Mesenchymal stem cell (in vitro differentiated cells and primary cell): ENCODE data around the gene CCDC200.
A peak's percentile ranks its signal among the peaks of the same experiment; 100 is the strongest.
"Not testable (repeated sequence)": the region's sequence is repeated elsewhere in the genome, so short reads cannot be mapped to it uniquely, and the experiment has no call there.

ENCODE experiments used
- DNase-seq: peaks from one replicate; pipeline ENCODE4 v3.0.0-alpha.2; 2013
- H2AFZ ChIP-seq: one replicate; pipeline ENCODE4 v1.6.1; 2013; ENCODE audit warnings: low read depth, mild to moderate bottlenecking, control low read depth, inconsistent platforms, low read length, moderate library complexity
- H2AK5ac ChIP-seq: 2 replicates; pipeline ENCODE4 v1.6.1; 2013; ENCODE audit warnings: low read length, moderate library complexity, mild to moderate bottlenecking, inconsistent platforms; ENCODE audit not compliant: severe bottlenecking
- H2BK120ac ChIP-seq: one replicate; pipeline ENCODE4 v1.6.1; 2013; ENCODE audit warnings: low read depth, mild to moderate bottlenecking, inconsistent platforms, low read length, moderate library complexity
- H2BK12ac ChIP-seq, 2 experiments: one replicate each; pipeline ENCODE4 v1.6.1; 2013; ENCODE audit warnings: inconsistent platforms in 2 of 2, low read length in 2 of 2, mild to moderate bottlenecking in 2 of 2, moderate library complexity in 2 of 2, control low read depth in 1 of 2
- H2BK15ac ChIP-seq: one replicate; pipeline ENCODE4 v1.6.1; 2013; ENCODE audit warnings: mild to moderate bottlenecking, low read depth, inconsistent platforms; ENCODE audit not compliant: poor library complexity, severe bottlenecking
- H2BK5ac ChIP-seq: 2 replicates; pipeline ENCODE4 v1.6.1; 2013; ENCODE audit warnings: low read depth, mild to moderate bottlenecking, low read length, control low read depth, inconsistent platforms; ENCODE audit not compliant: poor library complexity, severe bottlenecking
- H3K14ac ChIP-seq, 2 experiments: one replicate each; pipeline ENCODE4 v1.6.1; 2013; ENCODE audit warnings: inconsistent platforms in 2 of 2, low read length in 2 of 2, control low read depth in 1 of 2, mild to moderate bottlenecking in 1 of 2, moderate library complexity in 1 of 2
- H3K18ac ChIP-seq, 2 experiments: one replicate each; pipeline ENCODE4 v1.6.1; 2013; ENCODE audit warnings: inconsistent platforms in 2 of 2, low read length in 2 of 2, control low read depth in 1 of 2, low read depth in 1 of 2, mild to moderate bottlenecking in 1 of 2
- H3K23ac ChIP-seq, 2 experiments: one replicate each; pipeline ENCODE4 v1.6.1; 2013; ENCODE audit warnings: inconsistent platforms in 2 of 2, low read length in 2 of 2, mild to moderate bottlenecking in 2 of 2, moderate library complexity in 2 of 2, control low read depth in 1 of 2
- H3K27ac ChIP-seq: 2 replicates; pipeline ENCODE4 v1.5.1; 2013; ENCODE audit warnings: mild to moderate bottlenecking, moderate library complexity, low read length, control low read depth, inconsistent platforms; ENCODE audit not compliant: poor library complexity, severe bottlenecking
- H3K27me3 ChIP-seq, 2 experiments: 2 replicates each; pipeline versions ENCODE4 v1.6.1 to v1.7.0; 2013; ENCODE audit warnings: low read length in 2 of 2, mild to moderate bottlenecking in 2 of 2, moderate library complexity in 2 of 2, control low read depth in 1 of 2, inconsistent platforms in 1 of 2; ENCODE audit not compliant: control insufficient read depth in 1 of 2, insufficient read depth in 1 of 2
- H3K36me3 ChIP-seq, 2 experiments: 2 replicates each; pipeline versions ENCODE4 v1.6.1 to v1.7.0; 2013; ENCODE audit warnings: low read length in 2 of 2, control low read depth in 1 of 2, inconsistent platforms in 1 of 2, low read depth in 1 of 2, mild to moderate bottlenecking in 1 of 2; ENCODE audit not compliant: insufficient read depth in 2 of 2, control insufficient read depth in 1 of 2
- H3K4ac ChIP-seq, 2 experiments: one replicate each; pipeline ENCODE4 v1.6.1; 2013; ENCODE audit warnings: inconsistent platforms in 2 of 2, low read length in 2 of 2, mild to moderate bottlenecking in 2 of 2, moderate library complexity in 2 of 2, control low read depth in 1 of 2, low read depth in 1 of 2
- H3K4me1 ChIP-seq: 2 replicates; pipeline ENCODE4 v1.6.1; 2013; ENCODE audit warnings: low read depth, low read length, control low read depth; ENCODE audit not compliant: control insufficient read depth, insufficient read depth
- H3K4me2 ChIP-seq: 2 replicates; pipeline ENCODE4 v1.6.1; 2013; ENCODE audit warnings: low read length, mild to moderate bottlenecking, inconsistent platforms; ENCODE audit not compliant: poor library complexity, severe bottlenecking
- H3K4me3 ChIP-seq, 2 experiments: 2 replicates each; pipeline versions ENCODE4 v1.5.1 to v1.7.0; 2013; ENCODE audit warnings: low read length in 2 of 2, mild to moderate bottlenecking in 2 of 2, control low read depth in 1 of 2, low read depth in 1 of 2; ENCODE audit not compliant: insufficient read depth in 1 of 2
- H3K79me1 ChIP-seq: replicated peaks from 2 replicates; pipeline ENCODE4 v1.6.1; 2013; ENCODE audit warnings: mild to moderate bottlenecking, control low read depth, low read length, inconsistent platforms; ENCODE audit not compliant: poor library complexity, severe bottlenecking
- H3K9ac ChIP-seq: 2 replicates; pipeline ENCODE4 v1.7.0; 2013; ENCODE audit warnings: mild to moderate bottlenecking, low read length, moderate library complexity
- H3K9me3 ChIP-seq: 2 replicates; pipeline ENCODE4 v1.7.0; 2013; ENCODE audit warnings: mild to moderate bottlenecking, low read length; ENCODE audit not compliant: control insufficient read depth
- H4K8ac ChIP-seq: one replicate; pipeline ENCODE4 v1.6.1; 2013; ENCODE audit warnings: inconsistent platforms, mild to moderate bottlenecking, low read length, moderate library complexity
- H4K91ac ChIP-seq: one replicate; pipeline ENCODE4 v1.6.1; 2013; ENCODE audit warnings: mild to moderate bottlenecking, low read length, inconsistent platforms
- WGBS: methylation state at CpG from one replicate; pipeline ENCODE4 v1.1.7; 2013; ENCODE audit warnings: mixed read lengths; 5-methylcytosine and 5-hydroxymethylcytosine counted together

The CCDC200 gene

DNA sequence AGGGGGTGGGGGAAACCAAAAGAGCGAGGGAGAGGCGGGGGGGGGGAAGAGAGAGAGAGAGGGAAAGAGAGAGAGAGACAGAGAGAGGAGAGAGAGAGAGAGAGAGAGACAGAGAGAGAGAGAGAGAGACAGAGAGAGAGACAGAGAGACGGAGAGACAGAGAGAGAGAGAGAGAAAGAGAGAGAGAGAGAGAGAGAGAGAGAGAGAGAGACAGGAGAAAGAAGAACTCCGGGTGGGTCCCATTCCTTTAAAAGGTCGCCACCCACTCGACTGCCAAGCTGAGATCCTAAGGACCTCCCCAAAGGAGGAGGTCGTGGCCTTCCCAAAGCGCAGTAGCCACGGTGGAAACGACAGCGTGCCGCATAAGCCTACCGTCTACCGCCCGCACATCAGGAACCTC is 4.8 kb upstream of the CCDC200 start:
- not testable (repeated sequence) for H2AFZ ChIP-seq, H3K18ac ChIP-seq, H3K23ac ChIP-seq, DNase-seq, H3K79me1 ChIP-seq, H3K27ac ChIP-seq, H2AK5ac ChIP-seq, H3K9ac ChIP-seq, H2BK5ac ChIP-seq, H2BK120ac ChIP-seq, H3K9me3 ChIP-seq, H3K14ac ChIP-seq, H3K27me3 ChIP-seq, H3K4me1 ChIP-seq, H4K8ac ChIP-seq, H3K4me3 ChIP-seq, H3K36me3 ChIP-seq, H2BK15ac ChIP-seq, H4K91ac ChIP-seq, H2BK12ac ChIP-seq, H3K4me2 ChIP-seq, H3K4ac ChIP-seq
- no CpG with 5 or more reads among the region's 15 CpGs for WGBS

DNA sequence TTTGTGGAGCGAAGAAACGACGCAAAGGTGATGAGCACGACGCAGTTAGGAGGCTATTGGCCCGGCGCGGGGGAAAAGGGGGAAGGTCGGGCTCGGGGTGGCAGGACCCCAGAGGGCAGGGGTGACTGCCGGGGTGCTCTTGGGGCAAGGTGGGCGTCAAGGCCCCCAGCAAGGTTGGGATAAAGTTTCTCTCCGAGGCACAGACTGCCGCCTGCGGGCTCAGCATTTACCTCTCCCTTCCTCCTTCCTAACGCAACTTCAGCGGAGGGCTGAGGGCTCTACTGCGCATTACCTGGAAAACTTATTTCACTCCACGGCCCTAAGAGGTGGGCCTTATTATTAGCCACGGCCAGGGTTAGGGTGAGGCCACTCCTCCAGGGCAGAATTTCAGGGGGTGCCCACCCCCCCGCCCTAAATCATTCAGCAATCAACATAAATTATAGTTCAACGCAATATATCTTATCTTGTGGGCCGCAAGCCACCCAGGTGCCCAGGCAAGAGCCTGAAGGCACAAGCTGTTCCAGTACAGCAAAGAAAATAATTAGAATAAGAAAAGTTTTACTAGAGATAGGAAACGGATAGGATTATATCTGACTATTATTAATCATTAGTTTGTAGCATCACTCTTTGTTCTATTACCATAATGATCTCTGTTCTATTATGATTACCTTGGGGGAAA is 3.7 kb upstream of the CCDC200 start:
- H3K4ac ChIP-seq, H2AK5ac ChIP-seq, H2BK15ac ChIP-seq, H3K4me1 ChIP-seq, H2BK12ac ChIP-seq, H4K8ac ChIP-seq, H3K9ac ChIP-seq, H3K79me1 ChIP-seq, H2AFZ ChIP-seq, H3K27me3 ChIP-seq, H3K18ac ChIP-seq, DNase-seq, H4K91ac ChIP-seq, H2BK120ac ChIP-seq, H3K4me2 ChIP-seq, H3K23ac ChIP-seq, H3K14ac ChIP-seq, H3K27ac ChIP-seq, H3K9me3 ChIP-seq, H2BK5ac ChIP-seq, H3K36me3 ChIP-seq: not testable (repeated sequence)
- no CpG with 5 or more reads among the region's 24 CpGs for WGBS
- peak overlapping the region in 1 of 2 experiments; percentile 62 for H3K4me3 ChIP-seq

GRCh38 chr17:43231205-43232020 is 3.0 kb upstream of the CCDC200 start:
- H3K27ac ChIP-seq, H3K36me3 ChIP-seq, H2AK5ac ChIP-seq, H3K4me2 ChIP-seq, H3K23ac ChIP-seq, H3K79me1 ChIP-seq, DNase-seq, H3K18ac ChIP-seq, H2BK120ac ChIP-seq, H2AFZ ChIP-seq, H3K4ac ChIP-seq, H2BK12ac ChIP-seq, H2BK5ac ChIP-seq, H4K91ac ChIP-seq, H3K9ac ChIP-seq, H2BK15ac ChIP-seq, H4K8ac ChIP-seq, H3K14ac ChIP-seq, H3K27me3 ChIP-seq, H3K4me1 ChIP-seq, H3K9me3 ChIP-seq: not testable (repeated sequence)
- 100% methylated on average over 4 of the region's 40 CpGs for WGBS
- H3K4me3 ChIP-seq, result peak overlapping the region in 1 of 2 experiments; percentile 62

DNA sequence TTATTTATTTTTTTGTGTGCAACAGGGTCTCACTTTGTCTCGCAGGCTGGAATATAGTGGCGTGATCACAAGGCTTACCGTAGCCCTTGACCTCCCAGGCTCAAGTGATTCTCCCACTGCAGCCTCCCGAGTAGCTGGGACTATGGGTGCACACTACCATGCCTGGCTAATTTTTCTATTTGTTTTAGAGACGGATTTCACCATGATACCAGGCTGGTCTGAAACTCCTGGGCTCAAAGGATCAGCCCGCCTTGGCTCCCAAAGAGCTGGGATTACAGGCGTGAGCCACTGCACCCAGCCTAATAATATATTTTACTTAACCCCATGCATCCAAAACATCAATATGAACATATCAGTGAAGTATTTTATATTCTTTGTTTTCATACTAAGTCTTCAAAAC is 2.0 kb downstream of the CCDC200 start:
- Histone ChIP-seq H3K79me1 (peaks cover 4% of the 10 kb centered on the region), H3K27me3 (no peaks in the 10 kb centered on the region)
- 96% methylated on average over 6 of the region's 7 CpGs for WGBS

More for the DNA sequence above, 2.0 kb downstream of the CCDC200 start:
- Histone ChIP-seq H3K27ac (no peak overlapping the region), H4K8ac (no peak overlapping the region), H3K9me3 (no peaks in the 10 kb centered on the region), H2BK120ac (no peak overlapping the region), H3K4me3 (no peak overlapping the region), H3K23ac (no peak overlapping the region), H3K4me2 (no peak overlapping the region), H2BK15ac (no peak overlapping the region), H2AK5ac (no peak overlapping the region), H3K14ac (no peak overlapping the region), H3K4ac (no peak overlapping the region), H3K9ac (no peak overlapping the region), H2AFZ (no peak overlapping the region), H4K91ac (no peak overlapping the region), H3K4me1 (no peaks in the 10 kb centered on the region), H2BK5ac (no peak overlapping the region), H2BK12ac (no peak overlapping the region), H3K36me3 (peaks cover 17 to 28% of the 10 kb centered on the region in 2 experiments), H3K18ac (no peak overlapping the region)
- DNase-seq, result no peak
